Endothelial cell of umbilical vein (primary cell): Measurements from ENCODE around the gene UPP1. TPM values are rescaled to one million over a fixed set of nuclear protein-coding genes. Genes with fewer than 3 reads are reported as not detected.
"Not testable (repeated sequence)": the region's sequence is repeated elsewhere in the genome, so short reads cannot be mapped to it uniquely, and the experiment has no call there.

Experiments used
- BruUV-seq: library from RNA; stranded (reverse); fragments of 400-500 nt; replicated peaks from 2 replicates; lab custom pipeline; 2021; lab: Mats Ljungman, UMichigan
- CTCF ChIA-PET: fragments of 300-600, 350-600 bp; sonication (Branson Sonifier 250); formaldehyde crosslinking; loops from one replicate; lab custom pipeline; 2021; ENCODE audit warnings: antibody characterized with exemption, inconsistent platforms; lab: Charles Lee
- POLR2A ChIA-PET: fragments of 300-600, 350-600 bp; sonication (Branson Sonifier 250); formaldehyde crosslinking; loops from one replicate; lab custom pipeline; 2021; ENCODE audit warnings: antibody characterized with exemption, inconsistent platforms; lab: Charles Lee
- DNase-seq: peaks from one replicate; pipeline ENCODE4 v3.0.0-alpha.2; 2011; ENCODE audit warnings: low read depth, low spot score
- FAIRE-seq: peaks from 2 replicates; lab custom pipeline; 2011; peaks lifted over from hg19 to GRCh38; lab: Jason Lieb, UNC
- H2AFZ ChIP-seq: 2 replicates; pipeline ENCODE4 v1.6.0; 2012; ENCODE audit warnings: low read depth, low read length, control low read depth, inconsistent platforms
- H3K27ac ChIP-seq: 2 replicates; pipeline ENCODE4 v1.5.1; 2011; ENCODE audit warnings: low read depth, mild to moderate bottlenecking, control low read depth, low read length, moderate library complexity; ENCODE audit not compliant: insufficient read depth
- H3K27me3 ChIP-seq, 2 experiments: 2 replicates each; pipeline versions ENCODE4 v1.6.0 to v1.6.1; 2011; ENCODE audit warnings: low read length in 2 of 2, mixed read lengths in 1 of 2; ENCODE audit not compliant: control insufficient read depth in 2 of 2, insufficient read depth in 2 of 2
- H3K36me3 ChIP-seq, 2 experiments: 2 replicates in 1 of 2; 3 replicates in 1 of 2; pipeline ENCODE4 v1.5.1; 2011; ENCODE audit warnings: low read length in 2 of 2, mild to moderate bottlenecking in 1 of 2, moderate library complexity in 1 of 2; ENCODE audit not compliant: control insufficient read depth in 2 of 2, insufficient read depth in 2 of 2; ENCODE audit errors: extremely low read depth in 1 of 2
- H3K4me1 ChIP-seq: 3 replicates; pipeline ENCODE4 v1.5.1; 2011; ENCODE audit warnings: mild to moderate bottlenecking, low read length; ENCODE audit not compliant: control insufficient read depth, insufficient read depth; ENCODE audit errors: extremely low read depth
- H3K4me2 ChIP-seq: 2 replicates; pipeline ENCODE4 v1.6.1; 2011; ENCODE audit warnings: low read length, control low read depth, mixed read lengths; ENCODE audit not compliant: insufficient read depth
- H3K4me3 ChIP-seq, 3 experiments: fragments of 200-600 bp in 1 of 3; sonication (generic), shearing (Covaris generic) in 1 of 3; replicated peaks in 1 of 3; 2 replicates each; pipeline ENCODE4 v1.5.1; 2011 to 2016; ENCODE audit warnings: control low read depth in 3 of 3, low read length in 3 of 3, mild to moderate bottlenecking in 2 of 3, inconsistent platforms in 1 of 3, low read depth in 1 of 3, moderate library complexity in 1 of 3; ENCODE audit not compliant: insufficient read depth in 1 of 3
- H3K79me2 ChIP-seq: 2 replicates; pipeline ENCODE4 v1.6.0; 2012; ENCODE audit warnings: low read length, inconsistent platforms; ENCODE audit not compliant: control insufficient read depth, insufficient read depth
- H3K9ac ChIP-seq: replicated peaks from 2 replicates; pipeline ENCODE3; 2011; ENCODE audit warnings: low read length, control low read depth; ENCODE audit not compliant: insufficient read depth; ENCODE audit errors: extremely low read depth
- H3K9me1 ChIP-seq: replicated peaks from 3 replicates; pipeline ENCODE4 v1.6.0; 2011; ENCODE audit warnings: mild to moderate bottlenecking, low read length; ENCODE audit not compliant: control insufficient read depth, insufficient read depth; ENCODE audit errors: extremely low read depth
- H3K9me3 ChIP-seq: replicated peaks from 2 replicates; pipeline ENCODE4 v1.5.1; 2012; ENCODE audit warnings: low read length, inconsistent platforms; ENCODE audit not compliant: control insufficient read depth, insufficient read depth
- H4K20me1 ChIP-seq: replicated peaks from 2 replicates; pipeline ENCODE3; 2011; ENCODE audit warnings: mild to moderate bottlenecking, low read length; ENCODE audit not compliant: control insufficient read depth, insufficient read depth; ENCODE audit errors: extremely low read depth
- CTCF ChIP-seq, 2 donors: IDR thresholded peaks; 1 replicate in 1 of 2; 2 replicates in 1 of 2; pipeline ENCODE4 v1.5.1; 2011; ENCODE audit warnings: low read length in 2 of 2, mild to moderate bottlenecking in 2 of 2, moderate library complexity in 2 of 2, control low read depth in 1 of 2, inconsistent platforms in 1 of 2, low read depth in 1 of 2; ENCODE audit not compliant: insufficient read depth in 1 of 2; ENCODE audit errors: extremely low read depth in 1 of 2
- EZH2 ChIP-seq: IDR thresholded peaks from 2 replicates; pipeline ENCODE4 v1.6.1; 2012; ENCODE audit warnings: borderline replicate concordance, low read depth, mild to moderate bottlenecking, moderate library complexity, low read length, inconsistent platforms; ENCODE audit not compliant: severe bottlenecking
- FOS ChIP-seq: IDR thresholded peaks from 2 replicates; pipeline ENCODE4 v1.6.1; 2011; ENCODE audit warnings: mild to moderate bottlenecking, low read length, moderate library complexity, borderline replicate concordance; ENCODE audit not compliant: insufficient read depth
- GATA2 ChIP-seq: IDR thresholded peaks from 2 replicates; pipeline ENCODE4 v1.7.0; 2011; ENCODE audit warnings: low read depth, mild to moderate bottlenecking, moderate library complexity, mixed read lengths, low read length; ENCODE audit not compliant: insufficient read length, insufficient read depth
- JUN ChIP-seq: IDR thresholded peaks from 2 replicates; pipeline ENCODE4 v1.6.1; 2011; ENCODE audit warnings: borderline replicate concordance, low read depth; ENCODE audit not compliant: insufficient read length, insufficient read depth
- MAX ChIP-seq: IDR thresholded peaks from 2 replicates; pipeline ENCODE4 v1.6.1; 2011; ENCODE audit not compliant: insufficient read depth, insufficient read length
- MYC ChIP-seq: IDR thresholded peaks from one replicate; pipeline ENCODE4 v1.6.1; 2011; ENCODE audit warnings: mild to moderate bottlenecking, low read depth, low read length
- POLR2A ChIP-seq: IDR thresholded peaks from 2 replicates; pipeline ENCODE4 v1.6.1; 2012; ENCODE audit warnings: low read depth, mild to moderate bottlenecking, control low read depth, low read length
- POLR2AphosphoS5 ChIP-seq: IDR thresholded peaks from 2 replicates; pipeline ENCODE4 v1.6.1; 2012; ENCODE audit warnings: low read depth, mild to moderate bottlenecking, control low read depth, low read length, moderate library complexity; ENCODE audit not compliant: insufficient read depth
- dilution Hi-C: fragments of 300-500 bp; cut with MboI; formaldehyde crosslinking; loops from one replicate; pipeline ENCODE4 v1.15.0; 2019; ENCODE audit warnings: low sequenced_read_pairs; ENCODE audit not compliant: extremely low pct_ligation_motif_present
- intact Hi-C: fragments of 100-400 bp; cut with micrococcal nuclease; formaldehyde crosslinking; loops from one replicate; pipeline ENCODE4 v1.10.0; 2022
- polyA plus RNA-seq, 4 experiments: library from polyadenylated mRNA; depleted of rRNA in 3 of 4; stranded (reverse) in 3 of 4; unstranded in 1 of 4; fragments of >200 nt; gene quantifications; 2 replicates each; pipeline versions ENCODE4 v1.2.1 to v1.2.3, GENCODE V29; 2011 to 2012; ENCODE audit warnings: missing spikeins in 1 of 4
- total RNA-seq: library from RNA; stranded (reverse); gene quantifications from 2 replicates; pipeline ENCODE4 v1.2.3, GENCODE V29; 2021

UPP1 gene
- total and polyA plus RNA-seq, 2 donors (not counting 3 experiments of a cell fraction or from before 2014, with no cell fraction given) = 60.7 to 66.0 TPM

GRCh38 chr7:48082378-48082777, 6.7 kb upstream of the UPP1 start:
- CTCF ChIA-PET = interaction anchor here (1.3 to 4.9 kb wide), 2 partner anchors 56 to 91 kb away, joined by 3 to 19 read pairs; no protein-coding TSS in a partner anchor
- H3K9me3 ChIP-seq, H3K4me3 ChIP-seq, H4K20me1 ChIP-seq, POLR2A ChIA-PET, H3K27me3 ChIP-seq, DNase-seq, BruUV-seq, H3K36me3 ChIP-seq, FAIRE-seq, H2AFZ ChIP-seq, dilution Hi-C loops, H3K4me2 ChIP-seq, H3K79me2 ChIP-seq, H3K9me1 ChIP-seq, H3K9ac ChIP-seq, H3K27ac ChIP-seq: not testable (repeated sequence)
- intact Hi-C loops = loop anchor here (10.0 kb wide), 1 partner anchor 628 kb away; no protein-coding TSS in a partner anchor
- peaks cover 36% of the 10 kb centered on the region for H3K4me1 ChIP-seq

GRCh38 chr7:48083114-48083830, 5.8 kb upstream of the UPP1 start:
- Histone ChIP-seq H3K9ac (no peak overlapping the region), H3K9me1 (no peaks in the 10 kb centered on the region), H4K20me1 (no peaks in the 10 kb centered on the region), H3K4me2 (no peak overlapping the region), H2AFZ (no peak overlapping the region), H3K27me3 (no peaks in the 10 kb centered on the region), H3K4me1 (peaks cover 44% of the 10 kb centered on the region), H3K27ac (no peak overlapping the region), H3K4me3 (no peak overlapping the region), H3K36me3 (no peaks in the 10 kb centered on the region), H3K9me3 (no peaks in the 10 kb centered on the region), H3K79me2 (no peaks in the 10 kb centered on the region)
- BruUV-seq = no TSS peak
- TF ChIP-seq POLR2AphosphoS5 = no peak
- no peak for TF ChIP-seq CTCF (IDR thresholded peaks at IDR 0.05; ENCODE audit: extremely low read depth in 1 of 2, insufficient read depth in 1 of 2, low read depth in 1 of 2, low read length in 2 of 2)
- no peak for TF ChIP-seq MYC
- no peak for TF ChIP-seq MAX
- TF ChIP-seq JUN = no peak
- TF ChIP-seq FOS = no peak
- no peak for TF ChIP-seq POLR2A
- TF ChIP-seq GATA2 = no peak
- no peak for TF ChIP-seq EZH2
- dilution Hi-C loops (no loop called here), intact Hi-C loops (loop anchor here (10.0 kb wide), 1 partner anchor 628 kb away; no protein-coding TSS in a partner anchor)
- ChIA-PET POLR2A (no interaction called here), CTCF (interaction anchor here (0.8 to 4.9 kb wide), 5 partner anchors 13 to 92 kb away, joined by 3 to 19 read pairs (median 3); no protein-coding TSS in a partner anchor)
- no peak for DNase-seq
- FAIRE-seq = no peak
